ENCODE results near the gene FUS. TPM values are rescaled to one million over a fixed set of nuclear protein-coding genes. Genes with fewer than 3 reads are reported as not detected.
"Not testable (repeated sequence)": the region's sequence is repeated elsewhere in the genome, so short reads cannot be mapped to it uniquely, and the experiment has no call there.

FUS gene
- total RNA-seq, 1 experiment from 2014 or later: 770 TPM

GRCh38 chr16:31143694-31144148 is 36.2 kb upstream of the FUS start (continued):
- TF ChIP-seq, protein P1, sequence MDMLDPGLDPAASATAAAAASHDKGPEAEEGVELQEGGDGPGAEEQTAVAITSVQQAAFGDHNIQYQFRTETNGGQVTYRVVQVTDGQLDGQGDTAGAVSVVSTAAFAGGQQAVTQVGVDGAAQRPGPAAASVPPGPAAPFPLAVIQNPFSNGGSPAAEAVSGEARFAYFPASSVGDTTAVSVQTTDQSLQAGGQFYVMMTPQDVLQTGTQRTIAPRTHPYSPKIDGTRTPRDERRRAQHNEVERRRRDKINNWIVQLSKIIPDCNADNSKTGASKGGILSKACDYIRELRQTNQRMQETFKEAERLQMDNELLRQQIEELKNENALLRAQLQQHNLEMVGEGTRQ (CRISPR knock-in tag; IDR thresholded peaks at IDR 0.05): no peak

DNA sequence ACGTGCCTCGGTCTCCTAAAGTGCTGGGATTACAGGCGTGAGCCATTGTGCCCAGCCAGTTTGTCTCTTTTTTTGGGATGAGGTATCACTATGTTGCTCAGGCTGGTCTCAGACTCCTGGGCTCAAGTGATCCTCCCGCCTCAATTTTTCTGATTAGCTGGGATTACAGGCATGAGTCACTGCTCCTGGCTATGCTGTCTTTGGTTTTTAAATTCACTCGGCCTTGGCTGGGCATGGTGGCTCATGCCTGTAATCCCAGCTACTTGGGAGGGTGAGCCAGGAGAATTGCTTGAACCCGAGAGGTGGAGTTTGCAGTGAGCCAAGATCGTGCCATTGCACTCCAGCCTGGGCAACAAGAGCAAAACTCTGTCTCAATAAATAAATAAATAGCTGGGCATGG is 35.5 kb upstream of the FUS start:
- not testable (repeated sequence) for H3K9me3 Mint-ChIP-seq; H3K36me3 Mint-ChIP-seq; DNase-seq (ENCODE audit: low spot score); H3K27ac Mint-ChIP-seq; H3K4me3 Mint-ChIP-seq; ATAC-seq
- ChIA-PET CTCF (interaction anchor here (0.7 to 2.9 kb wide), 2 partner anchors 15 to 570 kb away, joined by 3 to 38 read pairs; no protein-coding TSS in a partner anchor), POLR2A (interaction anchor here (1.4 kb wide), 1 partner anchor 10 kb away, joined by 4 read pairs; the partner anchor contains the start of gene PRSS8)
- Mint-ChIP-seq H3K4me1 (peaks cover 32% of the 10 kb centered on the region), H3K27me3 (ENCODE audit: low read depth) (peaks cover 49% of the 10 kb centered on the region)

- Mint-ChIP-seq H3K27me3 (ENCODE audit: low read depth) (peaks cover 49% of the 10 kb centered on the region), H3K4me1 (peaks cover 36% of the 10 kb centered on the region), H3K27ac (no peak overlapping the region), H3K36me3 (no peaks in the 10 kb centered on the region), H3K9me3 (no peaks in the 10 kb centered on the region), H3K4me3 (no peak overlapping the region)
- ChIA-PET CTCF (no interaction called here), POLR2A (interaction anchor here (0.7 kb wide), 1 partner anchor 42 kb away, joined by 6 read pairs; no protein-coding TSS in a partner anchor)
- DNase-seq (ENCODE audit: low spot score) (no peak), ATAC-seq (no peak)
- TF ChIP-seq, protein P2, sequence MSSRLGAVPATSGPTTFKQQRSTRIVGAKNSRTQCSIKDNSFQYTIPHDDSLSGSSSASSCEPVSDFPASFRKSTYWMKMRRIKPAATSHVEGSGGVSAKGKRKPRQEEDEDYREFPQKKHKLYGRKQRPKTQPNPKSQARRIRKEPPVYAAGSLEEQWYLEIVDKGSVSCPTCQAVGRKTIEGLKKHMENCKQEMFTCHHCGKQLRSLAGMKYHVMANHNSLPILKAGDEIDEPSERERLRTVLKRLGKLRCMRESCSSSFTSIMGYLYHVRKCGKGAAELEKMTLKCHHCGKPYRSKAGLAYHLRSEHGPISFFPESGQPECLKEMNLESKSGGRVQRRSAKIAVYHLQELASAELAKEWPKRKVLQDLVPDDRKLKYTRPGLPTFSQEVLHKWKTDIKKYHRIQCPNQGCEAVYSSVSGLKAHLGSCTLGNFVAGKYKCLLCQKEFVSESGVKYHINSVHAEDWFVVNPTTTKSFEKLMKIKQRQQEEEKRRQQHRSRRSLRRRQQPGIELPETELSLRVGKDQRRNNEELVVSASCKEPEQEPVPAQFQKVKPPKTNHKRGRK (CRISPR knock-in tag; IDR thresholded peaks at IDR 0.05; ENCODE audit: borderline replicate concordance): no peak
- no peak for TF ChIP-seq SMAD4 (CRISPR knock-in tag; IDR thresholded peaks at IDR 0.05)
- TF ChIP-seq ZNF425 (CRISPR knock-in tag; conservative IDR thresholded peaks at IDR 0.05): no peak
- TF ChIP-seq ZNF232 (CRISPR knock-in tag; IDR thresholded peaks at IDR 0.05): no peak
- TF ChIP-seq ERG (CRISPR knock-in tag; IDR thresholded peaks at IDR 0.05): no peak
- TF ChIP-seq ATF1 (CRISPR knock-in tag; IDR thresholded peaks at IDR 0.05): no peak
- TF ChIP-seq RORB (CRISPR knock-in tag; IDR thresholded peaks at IDR 0.05): no peak
- TF ChIP-seq, protein P3, sequence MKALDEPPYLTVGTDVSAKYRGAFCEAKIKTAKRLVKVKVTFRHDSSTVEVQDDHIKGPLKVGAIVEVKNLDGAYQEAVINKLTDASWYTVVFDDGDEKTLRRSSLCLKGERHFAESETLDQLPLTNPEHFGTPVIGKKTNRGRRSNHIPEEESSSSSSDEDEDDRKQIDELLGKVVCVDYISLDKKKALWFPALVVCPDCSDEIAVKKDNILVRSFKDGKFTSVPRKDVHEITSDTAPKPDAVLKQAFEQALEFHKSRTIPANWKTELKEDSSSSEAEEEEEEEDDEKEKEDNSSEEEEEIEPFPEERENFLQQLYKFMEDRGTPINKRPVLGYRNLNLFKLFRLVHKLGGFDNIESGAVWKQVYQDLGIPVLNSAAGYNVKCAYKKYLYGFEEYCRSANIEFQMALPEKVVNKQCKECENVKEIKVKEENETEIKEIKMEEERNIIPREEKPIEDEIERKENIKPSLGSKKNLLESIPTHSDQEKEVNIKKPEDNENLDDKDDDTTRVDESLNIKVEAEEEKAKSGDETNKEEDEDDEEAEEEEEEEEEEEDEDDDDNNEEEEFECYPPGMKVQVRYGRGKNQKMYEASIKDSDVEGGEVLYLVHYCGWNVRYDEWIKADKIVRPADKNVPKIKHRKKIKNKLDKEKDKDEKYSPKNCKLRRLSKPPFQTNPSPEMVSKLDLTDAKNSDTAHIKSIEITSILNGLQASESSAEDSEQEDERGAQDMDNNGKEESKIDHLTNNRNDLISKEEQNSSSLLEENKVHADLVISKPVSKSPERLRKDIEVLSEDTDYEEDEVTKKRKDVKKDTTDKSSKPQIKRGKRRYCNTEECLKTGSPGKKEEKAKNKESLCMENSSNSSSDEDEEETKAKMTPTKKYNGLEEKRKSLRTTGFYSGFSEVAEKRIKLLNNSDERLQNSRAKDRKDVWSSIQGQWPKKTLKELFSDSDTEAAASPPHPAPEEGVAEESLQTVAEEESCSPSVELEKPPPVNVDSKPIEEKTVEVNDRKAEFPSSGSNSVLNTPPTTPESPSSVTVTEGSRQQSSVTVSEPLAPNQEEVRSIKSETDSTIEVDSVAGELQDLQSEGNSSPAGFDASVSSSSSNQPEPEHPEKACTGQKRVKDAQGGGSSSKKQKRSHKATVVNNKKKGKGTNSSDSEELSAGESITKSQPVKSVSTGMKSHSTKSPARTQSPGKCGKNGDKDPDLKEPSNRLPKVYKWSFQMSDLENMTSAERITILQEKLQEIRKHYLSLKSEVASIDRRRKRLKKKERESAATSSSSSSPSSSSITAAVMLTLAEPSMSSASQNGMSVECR (CRISPR knock-in tag; IDR thresholded peaks at IDR 0.05; ENCODE audit: borderline replicate concordance): no peak
- TF ChIP-seq JAZF1 (CRISPR knock-in tag; IDR thresholded peaks at IDR 0.05): no peak
- no peak for TF ChIP-seq CTCF (IDR thresholded peaks at IDR 0.05)
- no peak for TF ChIP-seq SOX15 (CRISPR knock-in tag; IDR thresholded peaks at IDR 0.05)
- no peak for TF ChIP-seq MXD4 (CRISPR knock-in tag; IDR thresholded peaks at IDR 0.05; ENCODE audit: borderline replicate concordance)
- TF ChIP-seq ZNF671 (CRISPR knock-in tag; IDR thresholded peaks at IDR 0.05): no peak
- no peak for TF ChIP-seq ZMAT4 (CRISPR knock-in tag; IDR thresholded peaks at IDR 0.05)
- TF ChIP-seq GRHL2 (CRISPR knock-in tag; IDR thresholded peaks at IDR 0.05; ENCODE audit: insufficient replicate concordance, severe bottlenecking): no peak
- TF ChIP-seq, protein P4, sequence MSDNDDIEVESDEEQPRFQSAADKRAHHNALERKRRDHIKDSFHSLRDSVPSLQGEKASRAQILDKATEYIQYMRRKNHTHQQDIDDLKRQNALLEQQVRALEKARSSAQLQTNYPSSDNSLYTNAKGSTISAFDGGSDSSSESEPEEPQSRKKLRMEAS (CRISPR knock-in tag; IDR thresholded peaks at IDR 0.05): no peak
These were observed 34.4 kb upstream of the FUS start for GRCh38 chr16:31145398-31145990.
